Nephron progenitor cell (in vitro differentiated cells): ENCODE measurements around the gene LARP7.
"Not testable (repeated sequence)": the region's sequence is repeated elsewhere in the genome, so short reads cannot be mapped to it uniquely, and the experiment has no call there.

Experiments used
- DNase-seq: peaks from one replicate; pipeline ENCODE4 v3.0.0; 2021
- H3K27ac Mint-ChIP-seq: 2 replicates; pipeline ENCODE4 v1.8.0; 2021; ENCODE audit warnings: mild to moderate bottlenecking, moderate library complexity, mixed read lengths
- H3K27me3 Mint-ChIP-seq: 2 replicates; pipeline ENCODE4 v1.8.0; 2021; ENCODE audit warnings: mild to moderate bottlenecking, low read depth, mixed read lengths; ENCODE audit not compliant: poor library complexity
- H3K36me3 Mint-ChIP-seq: 2 replicates; pipeline ENCODE4 v1.8.0; 2021; ENCODE audit warnings: low read depth, mixed read lengths
- H3K4me1 Mint-ChIP-seq: 2 replicates; pipeline ENCODE4 v1.8.0; 2021; ENCODE audit warnings: mixed read lengths
- H3K4me3 Mint-ChIP-seq: 2 replicates; pipeline ENCODE4 v1.8.0; 2021; ENCODE audit warnings: mild to moderate bottlenecking, moderate library complexity, mixed read lengths
- H3K9me3 Mint-ChIP-seq: 2 replicates; pipeline ENCODE4 v1.8.0; 2021; ENCODE audit warnings: mild to moderate bottlenecking, moderate library complexity, mixed read lengths
- CTCF ChIP-seq: fragments of 200-600 bp; sonication (generic); IDR thresholded peaks from 2 replicates; pipeline ENCODE4 v1.5.0; 2021; ENCODE audit warnings: antibody characterized with exemption

LARP7 gene

DNA sequence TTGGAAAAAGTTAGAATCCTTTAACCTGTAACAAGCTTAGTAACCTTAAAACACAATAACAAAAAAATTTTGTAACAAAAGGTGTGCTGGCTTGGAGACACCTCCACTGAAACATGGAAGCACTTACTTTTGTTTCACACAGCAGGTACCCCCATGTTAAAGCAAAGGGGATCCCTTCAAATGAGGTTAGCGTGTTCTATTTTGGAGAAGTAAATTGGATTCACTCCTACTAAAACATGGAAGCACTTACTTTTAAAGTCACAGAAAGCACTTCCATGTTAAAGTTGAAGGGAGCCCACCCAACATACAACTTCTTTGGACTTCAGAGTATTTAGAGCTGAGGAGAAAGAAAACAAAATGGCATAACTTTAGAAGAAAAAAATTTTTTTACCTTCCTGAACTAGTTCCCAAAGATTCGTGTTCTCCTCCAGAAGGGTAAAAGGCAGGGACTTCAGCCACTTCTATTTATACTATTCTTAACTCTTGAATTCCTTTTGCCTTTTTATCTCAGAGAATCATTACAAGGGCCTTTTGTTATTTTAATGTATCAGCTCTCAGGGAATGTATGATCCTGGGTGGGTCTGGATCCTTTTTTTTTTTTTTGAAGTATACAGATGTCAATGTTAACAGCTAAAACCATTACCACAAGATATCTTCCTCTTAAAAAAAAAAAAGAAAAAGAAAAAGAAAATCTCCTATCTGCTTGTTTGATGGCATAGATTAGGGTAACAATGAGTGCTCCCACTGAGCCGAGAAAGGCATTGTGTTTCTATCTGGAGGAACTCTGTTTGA lies 11.5 kb downstream of the LARP7 start:
- no peaks in the 10 kb centered on the region for H3K27me3 Mint-ChIP-seq
- no peaks in the 10 kb centered on the region for H3K4me1 Mint-ChIP-seq
- H3K36me3 Mint-ChIP-seq = peaks cover 30% of the 10 kb centered on the region
- no peak overlapping the region for H3K4me3 Mint-ChIP-seq
- H3K27ac Mint-ChIP-seq = peak overlapping the region; percentile 31
- no peak for DNase-seq
- no peak for TF ChIP-seq CTCF
- H3K9me3 Mint-ChIP-seq = no peaks in the 10 kb centered on the region

DNA sequence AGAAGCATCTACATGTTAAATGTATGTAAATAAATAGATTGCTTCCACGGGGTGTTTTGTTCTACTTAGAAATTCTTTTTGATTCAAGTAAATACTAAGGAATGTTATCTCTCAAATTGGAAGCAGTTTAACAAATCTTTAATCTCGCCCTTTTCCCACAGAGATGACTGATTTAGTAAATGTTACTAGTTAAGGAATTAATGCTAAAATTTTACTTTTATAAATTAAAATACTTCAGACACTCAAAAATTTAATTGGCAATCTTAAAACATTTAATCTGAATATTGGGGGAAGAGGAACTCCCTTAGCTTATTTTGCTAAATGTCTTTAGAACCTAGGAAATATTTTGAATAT lies 12.1 kb downstream of the LARP7 start:
- no peaks in the 10 kb centered on the region for H3K9me3 Mint-ChIP-seq
- TF ChIP-seq CTCF = no peak
- no peaks in the 10 kb centered on the region for H3K4me1 Mint-ChIP-seq
- peaks cover 33% of the 10 kb centered on the region for H3K36me3 Mint-ChIP-seq
- no peaks in the 10 kb centered on the region for H3K27me3 Mint-ChIP-seq
- H3K27ac Mint-ChIP-seq = peak overlapping the region; percentile 31
- DNase-seq = no peak
- H3K4me3 Mint-ChIP-seq = no peak overlapping the region

- Mint-ChIP-seq H3K4me3 (no peak overlapping the region), H3K36me3 (peaks cover 45% of the 10 kb centered on the region), H3K27ac (no peak overlapping the region), H3K27me3 (no peaks in the 10 kb centered on the region), H3K9me3 (no peaks in the 10 kb centered on the region), H3K4me1 (no peaks in the 10 kb centered on the region)
- TF ChIP-seq CTCF = no peak
- no peak for DNase-seq
Measured at GRCh38 chr4:112650332-112650731, 13.4 kb downstream of the LARP7 start.

- no peaks in the 10 kb centered on the region for H3K27me3 Mint-ChIP-seq
- no peaks in the 10 kb centered on the region for H3K4me1 Mint-ChIP-seq
- peaks cover 45% of the 10 kb centered on the region for H3K36me3 Mint-ChIP-seq
- DNase-seq = no peak
- H3K4me3 Mint-ChIP-seq = no peak overlapping the region
- H3K27ac Mint-ChIP-seq = no peak overlapping the region
- H3K9me3 Mint-ChIP-seq = no peaks in the 10 kb centered on the region
- no peak for TF ChIP-seq CTCF
Measured at GRCh38 chr4:112651641-112652040, 14.7 kb downstream of the LARP7 start.

DNA sequence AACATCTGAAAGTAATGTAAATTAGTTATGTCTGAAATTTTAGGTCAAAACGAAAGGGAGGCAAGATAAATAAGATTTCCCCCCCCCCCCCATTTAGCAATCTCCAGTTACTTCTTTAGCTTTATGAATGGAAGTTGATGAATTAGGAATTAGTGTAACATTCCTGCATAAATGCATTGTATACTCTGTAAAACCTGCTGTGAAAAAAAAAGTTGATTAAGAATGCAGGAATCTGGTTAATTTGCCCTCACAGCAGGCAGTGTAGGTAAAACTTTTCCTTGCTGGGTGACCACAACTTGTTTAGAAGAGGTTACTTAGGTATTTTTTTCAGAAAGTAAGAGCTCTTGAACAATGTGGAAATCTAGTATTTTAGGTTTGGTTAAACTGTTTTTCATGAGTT lies 15.3 kb downstream of the LARP7 start:
- Mint-ChIP-seq H3K4me3 (no peak overlapping the region), H3K4me1 (no peaks in the 10 kb centered on the region), H3K36me3 (peaks cover 45% of the 10 kb centered on the region), H3K27me3 (no peaks in the 10 kb centered on the region), H3K9me3 (no peaks in the 10 kb centered on the region), H3K27ac (no peak overlapping the region)
- TF ChIP-seq CTCF = no peak
- no peak for DNase-seq

GRCh38 chr4:112655270-112655669 lies 18.3 kb downstream of the LARP7 start:
- no peak overlapping the region for H3K27ac Mint-ChIP-seq
- no peaks in the 10 kb centered on the region for H3K4me1 Mint-ChIP-seq
- H3K36me3 Mint-ChIP-seq = peaks cover 45% of the 10 kb centered on the region
- no peaks in the 10 kb centered on the region for H3K27me3 Mint-ChIP-seq
- H3K4me3 Mint-ChIP-seq = no peak overlapping the region
- TF ChIP-seq CTCF = no peak
- H3K9me3 Mint-ChIP-seq = no peaks in the 10 kb centered on the region
- DNase-seq = no peak

DNA sequence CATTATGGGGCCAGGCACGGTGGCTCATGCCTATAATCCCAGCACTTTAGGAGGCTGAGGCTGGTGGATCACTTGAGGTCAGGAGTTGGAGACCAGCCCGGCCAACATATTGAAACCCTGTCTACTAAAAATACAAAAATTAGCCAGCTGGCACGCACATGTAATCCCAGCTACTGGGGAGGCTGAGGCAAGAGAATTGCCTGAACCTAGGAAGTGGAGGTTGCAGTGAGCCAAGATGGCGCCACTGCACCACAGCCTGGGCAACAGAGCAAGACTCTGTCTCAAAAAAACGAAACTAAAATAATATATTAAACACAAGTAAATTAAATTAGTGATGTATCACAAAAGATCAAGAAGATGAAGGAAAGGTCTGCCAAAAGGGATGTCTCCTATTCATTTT lies 19.2 kb downstream of the LARP7 start:
- not testable (repeated sequence) for DNase-seq, H3K9me3 Mint-ChIP-seq, H3K27me3 Mint-ChIP-seq, H3K4me1 Mint-ChIP-seq, H3K4me3 Mint-ChIP-seq
- peak overlapping the region; percentile 36 for H3K27ac Mint-ChIP-seq
- H3K36me3 Mint-ChIP-seq = peaks cover 43% of the 10 kb centered on the region
